RWPE2 (cell line): ENCODE data around the gene INSM2.

Experiments used
- ATAC-seq: fragments of 200-7000 bp; cut with Tn5 transposase; 3 replicates; pipeline ENCODE4 v1.9.1; 2021; ENCODE audit warnings: low read depth
- DNase-seq: peaks from one replicate; pipeline ENCODE4 v3.0.0-alpha.2; 2020; ENCODE audit warnings: low spot score
- H3K27ac ChIP-seq: fragments of 450-650 bp; 2 replicates; pipeline ENCODE4 v1.5.1; 2017; ENCODE audit warnings: mild to moderate bottlenecking; ENCODE audit not compliant: poor library complexity, severe bottlenecking
- H3K27me3 ChIP-seq: fragments of 250-450 bp; sonication (Bioruptor Pico); 2 replicates; pipeline ENCODE4 v1.5.1; 2021; ENCODE audit warnings: mild to moderate bottlenecking, moderate library complexity; ENCODE audit not compliant: insufficient read depth, poor library complexity, severe bottlenecking
- H3K36me3 ChIP-seq: fragments of 250-450 bp; sonication (Bioruptor Pico); 2 replicates; pipeline ENCODE4 v1.5.1; 2020; ENCODE audit warnings: low read depth, mild to moderate bottlenecking, moderate library complexity
- H3K4me1 ChIP-seq: fragments of 250-450 bp; sonication (Bioruptor Pico); 2 replicates; pipeline ENCODE4 v1.5.1; 2021; ENCODE audit warnings: mild to moderate bottlenecking, moderate library complexity; ENCODE audit not compliant: insufficient read depth, poor library complexity, severe bottlenecking
- H3K4me3 ChIP-seq: fragments of 250-450 bp; sonication (Bioruptor Pico); 2 replicates; pipeline ENCODE4 v1.5.1; 2021; ENCODE audit warnings: mild to moderate bottlenecking, moderate library complexity; ENCODE audit not compliant: severe bottlenecking
- H3K9me3 ChIP-seq: fragments of 250-450 bp; sonication (Bioruptor Pico); 2 replicates; pipeline ENCODE4 v1.5.1; 2021; ENCODE audit warnings: mild to moderate bottlenecking, moderate library complexity; ENCODE audit not compliant: severe bottlenecking
- CTCF ChIP-seq: fragments of 450-650 bp; IDR thresholded peaks from one replicate; pipeline ENCODE4 v1.5.1; 2017; ENCODE audit warnings: mild to moderate bottlenecking, moderate library complexity; ENCODE audit not compliant: poor library complexity, severe bottlenecking

INSM2 gene

GRCh38 chr14:35556548-35556947 is 22.6 kb downstream of the INSM2 start:
- H3K27ac ChIP-seq = no peak overlapping the region
- ATAC-seq = no peak
- H3K9me3 ChIP-seq = no peaks in the 10 kb centered on the region
- no peaks in the 10 kb centered on the region for H3K36me3 ChIP-seq
- no peak for DNase-seq
- no peak overlapping the region for H3K4me3 ChIP-seq
- no peak for TF ChIP-seq CTCF
- H3K27me3 ChIP-seq = no peaks in the 10 kb centered on the region
- peaks cover 4% of the 10 kb centered on the region for H3K4me1 ChIP-seq

GRCh38 chr14:35557221-35557747 is 23.3 kb downstream of the INSM2 start:
- H3K4me1 ChIP-seq = peaks cover 4% of the 10 kb centered on the region
- no peak overlapping the region for H3K4me3 ChIP-seq
- H3K9me3 ChIP-seq = no peaks in the 10 kb centered on the region
- no peak overlapping the region for H3K27ac ChIP-seq
- no peaks in the 10 kb centered on the region for H3K27me3 ChIP-seq
- DNase-seq (no peak), ATAC-seq (no peak)
- H3K36me3 ChIP-seq = no peaks in the 10 kb centered on the region
- no peak for TF ChIP-seq CTCF

GRCh38 chr14:35558680-35559079 is 24.7 kb downstream of the INSM2 start:
- Histone ChIP-seq H3K27me3 (no peaks in the 10 kb centered on the region), H3K4me3 (no peak overlapping the region), H3K9me3 (no peaks in the 10 kb centered on the region), H3K4me1 (peaks cover 3% of the 10 kb centered on the region), H3K36me3 (no peaks in the 10 kb centered on the region), H3K27ac (no peak overlapping the region)
- ATAC-seq (no peak), DNase-seq (no peak)
- TF ChIP-seq CTCF = no peak

- Histone ChIP-seq H3K36me3 (0 out of 2 replicates have a peak, but pooled peaks cover 6% of the 10 kb centered on the region), H3K4me3 (no peak overlapping the region), H3K4me1 (no peaks in the 10 kb centered on the region), H3K27me3 (no peaks in the 10 kb centered on the region), H3K9me3 (no peaks in the 10 kb centered on the region), H3K27ac (no peak overlapping the region)
- TF ChIP-seq CTCF = no peak
- ATAC-seq (no peak), DNase-seq (no peak)
Measured at GRCh38 chr14:35565871-35566464, 32.0 kb downstream of the INSM2 start.

GRCh38 chr14:35571598-35571997 is 37.6 kb downstream of the INSM2 start:
- Histone ChIP-seq H3K4me1 (no peaks in the 10 kb centered on the region), H3K4me3 (no peak overlapping the region), H3K9me3 (no peaks in the 10 kb centered on the region), H3K27me3 (no peaks in the 10 kb centered on the region), H3K36me3 (peaks cover 6% of the 10 kb centered on the region; the same call in 1 of the 2 replicates), H3K27ac (no peak overlapping the region)
- no peak for TF ChIP-seq CTCF
- DNase-seq = no peak
- ATAC-seq = no peak
